GM12801 (cell line): ENCODE results near the gene SNX9.

Experiments used
- CTCF ChIP-seq: IDR thresholded peaks from one replicate; pipeline ENCODE4 v1.5.1; 2011; ENCODE audit warnings: control low read depth; ENCODE audit not compliant: insufficient read length; ENCODE audit errors: extremely low read depth

The SNX9 gene

GRCh38 chr6:157813191-157813590 lies 9.9 kb upstream of the SNX9 start:
- no peak for TF ChIP-seq CTCF

- no peak for TF ChIP-seq CTCF
Measured at GRCh38 chr6:157813750-157814455, 9.1 kb upstream of the SNX9 start.

- no peak for TF ChIP-seq CTCF
Measured at GRCh38 chr6:157814883-157815282, 8.2 kb upstream of the SNX9 start.

- TF ChIP-seq CTCF: no peak
Measured at GRCh38 chr6:157821342-157822033, 1.6 kb upstream of the SNX9 start.

GRCh38 chr6:157822245-157823000 lies 623 bp upstream of the SNX9 start:
- no peak for TF ChIP-seq CTCF

- TF ChIP-seq CTCF: no peak
Measured at GRCh38 chr6:157823528-157824370, 703 bp downstream of the SNX9 start.
